Adipocyte (in vitro differentiated cells): ENCODE measurements around the gene EML4.

Experiments used
- DNase-seq: peaks from one replicate; pipeline ENCODE4 v3.0.0-alpha.2; 2015; ENCODE audit warnings: low read depth
- H3K27me3 ChIP-seq: replicated peaks from 2 replicates; pipeline ENCODE4 v1.7.0; 2013; ENCODE audit warnings: mild to moderate bottlenecking, low read length, moderate library complexity; ENCODE audit not compliant: control insufficient read depth, insufficient read depth
- H3K36me3 ChIP-seq: 2 replicates; pipeline ENCODE4 v1.7.0; 2013; ENCODE audit warnings: low read length, mild to moderate bottlenecking, moderate library complexity; ENCODE audit not compliant: control insufficient read depth, insufficient read depth, severe bottlenecking
- H3K4me1 ChIP-seq: 2 replicates; pipeline ENCODE4 v1.7.0; 2013; ENCODE audit warnings: mild to moderate bottlenecking, low read length, moderate library complexity; ENCODE audit not compliant: control insufficient read depth, insufficient read depth
- H3K4me3 ChIP-seq: 2 replicates; pipeline ENCODE4 v1.7.0; 2013; ENCODE audit warnings: mild to moderate bottlenecking, low read length, moderate library complexity
- H3K9ac ChIP-seq: 2 replicates; pipeline ENCODE4 v1.7.0; 2013; ENCODE audit warnings: mild to moderate bottlenecking, low read length, moderate library complexity
- H3K9me3 ChIP-seq: 2 replicates; pipeline ENCODE4 v1.7.0; 2013; ENCODE audit warnings: mild to moderate bottlenecking, low read length, moderate library complexity; ENCODE audit not compliant: control insufficient read depth

EML4 gene

GRCh38 chr2:42200926-42201855 is 32.0 kb downstream of the EML4 start:
- H3K27me3 ChIP-seq: no peaks in the 10 kb centered on the region
- H3K9ac ChIP-seq: peak overlapping the region; percentile 34
- H3K4me1 ChIP-seq: peaks cover 38% of the 10 kb centered on the region
- no peak for DNase-seq
- H3K4me3 ChIP-seq: peak overlapping the region; percentile 4
- no peaks in the 10 kb centered on the region for H3K36me3 ChIP-seq
- H3K9me3 ChIP-seq: no peaks in the 10 kb centered on the region

GRCh38 chr2:42202634-42203008 is 33.5 kb downstream of the EML4 start:
- peaks cover 33% of the 10 kb centered on the region for H3K4me1 ChIP-seq
- no peaks in the 10 kb centered on the region for H3K27me3 ChIP-seq
- H3K9me3 ChIP-seq: no peaks in the 10 kb centered on the region
- no peak for DNase-seq
- no peaks in the 10 kb centered on the region for H3K36me3 ChIP-seq
- H3K4me3 ChIP-seq: no peak overlapping the region
- H3K9ac ChIP-seq: no peak overlapping the region

GRCh38 chr2:42203792-42204191 is 34.6 kb downstream of the EML4 start:
- no peak overlapping the region for H3K4me3 ChIP-seq
- no peak for DNase-seq
- peaks cover 33% of the 10 kb centered on the region for H3K4me1 ChIP-seq
- no peaks in the 10 kb centered on the region for H3K36me3 ChIP-seq
- H3K9ac ChIP-seq: no peak overlapping the region
- H3K9me3 ChIP-seq: no peaks in the 10 kb centered on the region
- no peaks in the 10 kb centered on the region for H3K27me3 ChIP-seq

- Histone ChIP-seq H3K36me3 (no peaks in the 10 kb centered on the region), H3K9ac (no peak overlapping the region), H3K9me3 (no peaks in the 10 kb centered on the region), H3K4me1 (peaks cover 30% of the 10 kb centered on the region), H3K27me3 (no peaks in the 10 kb centered on the region), H3K4me3 (no peak overlapping the region)
- DNase-seq: no peak
Observed at GRCh38 chr2:42205337-42205736, 36.2 kb downstream of the EML4 start.

GRCh38 chr2:42207826-42208225 is 38.7 kb downstream of the EML4 start:
- no peaks in the 10 kb centered on the region for H3K36me3 ChIP-seq
- no peak overlapping the region for H3K4me3 ChIP-seq
- H3K9me3 ChIP-seq: no peaks in the 10 kb centered on the region
- peaks cover 15% of the 10 kb centered on the region for H3K4me1 ChIP-seq
- no peak overlapping the region for H3K9ac ChIP-seq
- no peak for DNase-seq
- H3K27me3 ChIP-seq: no peaks in the 10 kb centered on the region

GRCh38 chr2:42210203-42210602 is 41.0 kb downstream of the EML4 start:
- H3K4me1 ChIP-seq: peaks cover 18% of the 10 kb centered on the region
- no peaks in the 10 kb centered on the region for H3K36me3 ChIP-seq
- no peaks in the 10 kb centered on the region for H3K9me3 ChIP-seq
- H3K9ac ChIP-seq: no peak overlapping the region
- no peak overlapping the region for H3K4me3 ChIP-seq
- DNase-seq: no peak
- H3K27me3 ChIP-seq: no peaks in the 10 kb centered on the region

GRCh38 chr2:42211291-42211690 is 42.1 kb downstream of the EML4 start:
- H3K36me3 ChIP-seq: no peaks in the 10 kb centered on the region

GRCh38 chr2:42214669-42215068 is 45.5 kb downstream of the EML4 start:
- Histone ChIP-seq H3K4me1 (peaks cover 28% of the 10 kb centered on the region), H3K36me3 (no peaks in the 10 kb centered on the region), H3K27me3 (no peaks in the 10 kb centered on the region), H3K9me3 (no peaks in the 10 kb centered on the region), H3K9ac (peak overlapping the region; percentile 10), H3K4me3 (peak overlapping the region; percentile 5)
- DNase-seq: peak; percentile 27

More at GRCh38 chr2:42211291-42211690, 42.1 kb downstream of the EML4 start:
- no peak for DNase-seq
- no peak overlapping the region for H3K4me3 ChIP-seq
- no peak overlapping the region for H3K9ac ChIP-seq
- H3K4me1 ChIP-seq: peaks cover 12% of the 10 kb centered on the region
- H3K27me3 ChIP-seq: no peaks in the 10 kb centered on the region
- no peaks in the 10 kb centered on the region for H3K9me3 ChIP-seq

- H3K36me3 ChIP-seq: no peaks in the 10 kb centered on the region
- H3K9me3 ChIP-seq: no peaks in the 10 kb centered on the region
- H3K4me1 ChIP-seq: peaks cover 28% of the 10 kb centered on the region
- peak overlapping the region; percentile 30 for H3K9ac ChIP-seq
- peak overlapping the region; percentile 46 for H3K4me3 ChIP-seq
- H3K27me3 ChIP-seq: no peaks in the 10 kb centered on the region
- peak; percentile 86 for DNase-seq
Observed at GRCh38 chr2:42216694-42217093, 47.5 kb downstream of the EML4 start.

GRCh38 chr2:42217307-42217706 is 48.2 kb downstream of the EML4 start:
- peak overlapping the region; percentile 30 for H3K9ac ChIP-seq
- no peak for DNase-seq
- H3K4me1 ChIP-seq: peaks cover 32% of the 10 kb centered on the region
- no peaks in the 10 kb centered on the region for H3K9me3 ChIP-seq
- H3K4me3 ChIP-seq: peak overlapping the region; percentile 46
- H3K36me3 ChIP-seq: no peaks in the 10 kb centered on the region
- H3K27me3 ChIP-seq: no peaks in the 10 kb centered on the region

- Histone ChIP-seq H3K9me3 (no peaks in the 10 kb centered on the region), H3K4me3 (no peak overlapping the region), H3K9ac (no peak overlapping the region), H3K4me1 (peaks cover 37% of the 10 kb centered on the region), H3K36me3 (no peaks in the 10 kb centered on the region), H3K27me3 (no peaks in the 10 kb centered on the region)
- DNase-seq: no peak
Observed at GRCh38 chr2:42217914-42218313, 48.8 kb downstream of the EML4 start.
